ENCODE results near the gene FOXA2.

DNA sequence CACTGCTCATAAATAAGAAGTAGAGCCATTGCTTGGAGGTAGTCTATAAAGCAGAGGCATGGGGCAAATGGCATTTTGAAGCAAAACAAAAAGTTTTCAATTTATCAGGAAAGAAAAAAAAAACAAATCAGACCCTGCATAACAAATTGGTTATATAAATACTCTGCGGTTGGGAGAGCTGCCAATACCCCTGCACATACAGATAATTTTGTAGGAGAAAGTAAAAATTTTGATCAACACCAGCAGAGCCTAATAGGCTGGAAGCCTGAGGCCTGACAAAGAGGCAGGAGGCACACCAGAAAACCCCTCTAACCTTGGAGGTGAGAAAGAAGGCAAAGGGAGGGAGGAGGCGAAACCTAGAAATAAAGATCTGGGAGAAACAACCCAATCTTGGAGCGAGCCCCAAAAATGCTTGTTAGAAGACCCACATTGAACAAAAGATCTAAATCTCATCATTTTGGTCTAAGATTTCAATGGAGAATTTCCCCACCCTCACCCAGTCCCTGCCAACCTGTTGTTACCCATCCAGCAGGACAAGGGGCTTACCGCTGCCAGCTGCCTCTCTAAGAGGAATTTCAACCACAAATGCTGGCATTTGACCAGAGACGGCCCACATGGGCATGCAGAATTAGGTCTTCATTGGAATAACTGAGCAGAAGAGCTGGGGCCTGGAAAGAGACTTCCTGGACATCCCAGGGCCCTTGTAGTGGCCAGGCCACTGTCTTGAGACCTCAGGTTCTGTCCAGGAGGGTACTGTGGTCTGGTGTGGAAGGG, 28.4 kb downstream of the FOXA2 start:
- TF ChIP-seq, protein P1, sequence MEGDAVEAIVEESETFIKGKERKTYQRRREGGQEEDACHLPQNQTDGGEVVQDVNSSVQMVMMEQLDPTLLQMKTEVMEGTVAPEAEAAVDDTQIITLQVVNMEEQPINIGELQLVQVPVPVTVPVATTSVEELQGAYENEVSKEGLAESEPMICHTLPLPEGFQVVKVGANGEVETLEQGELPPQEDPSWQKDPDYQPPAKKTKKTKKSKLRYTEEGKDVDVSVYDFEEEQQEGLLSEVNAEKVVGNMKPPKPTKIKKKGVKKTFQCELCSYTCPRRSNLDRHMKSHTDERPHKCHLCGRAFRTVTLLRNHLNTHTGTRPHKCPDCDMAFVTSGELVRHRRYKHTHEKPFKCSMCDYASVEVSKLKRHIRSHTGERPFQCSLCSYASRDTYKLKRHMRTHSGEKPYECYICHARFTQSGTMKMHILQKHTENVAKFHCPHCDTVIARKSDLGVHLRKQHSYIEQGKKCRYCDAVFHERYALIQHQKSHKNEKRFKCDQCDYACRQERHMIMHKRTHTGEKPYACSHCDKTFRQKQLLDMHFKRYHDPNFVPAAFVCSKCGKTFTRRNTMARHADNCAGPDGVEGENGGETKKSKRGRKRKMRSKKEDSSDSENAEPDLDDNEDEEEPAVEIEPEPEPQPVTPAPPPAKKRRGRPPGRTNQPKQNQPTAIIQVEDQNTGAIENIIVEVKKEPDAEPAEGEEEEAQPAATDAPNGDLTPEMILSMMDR (IDR thresholded peaks at IDR 0.05; ENCODE audit: low read length): no peak
- TF ChIP-seq EZH2 (IDR thresholded peaks at IDR 0.05; ENCODE audit: borderline replicate concordance, low read length): no peak
